ENCODE results near the gene UNG.

UNG gene

GRCh38 chr12:109058773-109059172 is 38.6 kb upstream of the UNG start:
- Histone ChIP-seq H3K4me1 (ENCODE audit: control insufficient read depth, insufficient read depth, low read length) (no peaks in the 10 kb centered on the region), H3K4me3 (ENCODE audit: low read depth, low read length) (no peak overlapping the region), H3K36me3 (ENCODE audit: control insufficient read depth, insufficient read depth, low read length) (0 out of 2 replicates have a peak, but pooled peaks cover 2% of the 10 kb centered on the region), H3K27ac (ENCODE audit: low read depth, low read length) (no peak overlapping the region), H3K9me3 (ENCODE audit: control insufficient read depth, insufficient read depth, low read length) (no peaks in the 10 kb centered on the region), H3K9ac (ENCODE audit: low read depth, low read length) (no peak overlapping the region), H3K27me3 (ENCODE audit: control insufficient read depth, insufficient read depth, low read length) (no peaks in the 10 kb centered on the region)

- no peak overlapping the region for H3K9ac ChIP-seq (ENCODE audit: low read depth, low read length)
- H3K4me3 ChIP-seq (ENCODE audit: low read depth, low read length): no peak overlapping the region
- H3K27me3 ChIP-seq (ENCODE audit: control insufficient read depth, insufficient read depth, low read length): no peaks in the 10 kb centered on the region
- no peaks in the 10 kb centered on the region for H3K36me3 ChIP-seq (ENCODE audit: control insufficient read depth, insufficient read depth, low read length)
- H3K4me1 ChIP-seq (ENCODE audit: control insufficient read depth, insufficient read depth, low read length): peaks cover 5% of the 10 kb centered on the region
- no peaks in the 10 kb centered on the region for H3K9me3 ChIP-seq (ENCODE audit: control insufficient read depth, insufficient read depth, low read length)
- no peak overlapping the region for H3K27ac ChIP-seq (ENCODE audit: low read depth, low read length)
Observed at GRCh38 chr12:109064143-109064542, 33.3 kb upstream of the UNG start.

GRCh38 chr12:109065154-109065852 is 32.1 kb upstream of the UNG start:
- H3K4me1 ChIP-seq (ENCODE audit: control insufficient read depth, insufficient read depth, low read length): peaks cover 12% of the 10 kb centered on the region
- no peak overlapping the region for H3K4me3 ChIP-seq (ENCODE audit: low read depth, low read length)
- H3K9me3 ChIP-seq (ENCODE audit: control insufficient read depth, insufficient read depth, low read length): no peaks in the 10 kb centered on the region
- H3K27ac ChIP-seq (ENCODE audit: low read depth, low read length): no peak overlapping the region
- no peaks in the 10 kb centered on the region for H3K27me3 ChIP-seq (ENCODE audit: control insufficient read depth, insufficient read depth, low read length)
- H3K36me3 ChIP-seq (ENCODE audit: control insufficient read depth, insufficient read depth, low read length): no peaks in the 10 kb centered on the region
- H3K9ac ChIP-seq (ENCODE audit: low read depth, low read length): no peak overlapping the region

- Histone ChIP-seq H3K27me3 (ENCODE audit: control insufficient read depth, insufficient read depth, low read length) (no peaks in the 10 kb centered on the region), H3K4me1 (ENCODE audit: control insufficient read depth, insufficient read depth, low read length) (peaks cover 12% of the 10 kb centered on the region), H3K9ac (ENCODE audit: low read depth, low read length) (no peak overlapping the region), H3K27ac (ENCODE audit: low read depth, low read length) (no peak overlapping the region), H3K9me3 (ENCODE audit: control insufficient read depth, insufficient read depth, low read length) (no peaks in the 10 kb centered on the region), H3K4me3 (ENCODE audit: low read depth, low read length) (no peak overlapping the region), H3K36me3 (ENCODE audit: control insufficient read depth, insufficient read depth, low read length) (no peaks in the 10 kb centered on the region)
Observed at GRCh38 chr12:109065853-109066193, 31.6 kb upstream of the UNG start.

- Histone ChIP-seq H3K27ac (ENCODE audit: low read depth, low read length) (peak overlapping the region; percentile 84), H3K9me3 (ENCODE audit: control insufficient read depth, insufficient read depth, low read length) (no peaks in the 10 kb centered on the region), H3K4me3 (ENCODE audit: low read depth, low read length) (no peak overlapping the region), H3K27me3 (ENCODE audit: control insufficient read depth, insufficient read depth, low read length) (no peaks in the 10 kb centered on the region), H3K36me3 (ENCODE audit: control insufficient read depth, insufficient read depth, low read length) (peaks cover 10% of the 10 kb centered on the region; the same call in 1 of the 2 replicates), H3K9ac (ENCODE audit: low read depth, low read length) (peak overlapping the region; percentile 22; the same call in 1 of the 2 replicates), H3K4me1 (ENCODE audit: control insufficient read depth, insufficient read depth, low read length) (peaks cover 12% of the 10 kb centered on the region)
Observed at GRCh38 chr12:109069307-109070271, 27.8 kb upstream of the UNG start.

- no peak overlapping the region for H3K9ac ChIP-seq (ENCODE audit: low read depth, low read length)
- peaks cover 11% of the 10 kb centered on the region for H3K36me3 ChIP-seq (ENCODE audit: control insufficient read depth, insufficient read depth, low read length)
- no peaks in the 10 kb centered on the region; the same call in 1 of the 2 replicates for H3K4me1 ChIP-seq (ENCODE audit: control insufficient read depth, insufficient read depth, low read length)
- no peak overlapping the region for H3K4me3 ChIP-seq (ENCODE audit: low read depth, low read length)
- no peak overlapping the region for H3K27ac ChIP-seq (ENCODE audit: low read depth, low read length)
- no peaks in the 10 kb centered on the region for H3K9me3 ChIP-seq (ENCODE audit: control insufficient read depth, insufficient read depth, low read length)
- no peaks in the 10 kb centered on the region for H3K27me3 ChIP-seq (ENCODE audit: control insufficient read depth, insufficient read depth, low read length)
Observed at GRCh38 chr12:109074866-109075265, 22.5 kb upstream of the UNG start.

- Histone ChIP-seq H3K27me3 (ENCODE audit: control insufficient read depth, insufficient read depth, low read length) (no peaks in the 10 kb centered on the region), H3K9ac (ENCODE audit: low read depth, low read length) (no peak overlapping the region), H3K27ac (ENCODE audit: low read depth, low read length) (no peak overlapping the region), H3K4me3 (ENCODE audit: low read depth, low read length) (no peak overlapping the region), H3K36me3 (ENCODE audit: control insufficient read depth, insufficient read depth, low read length) (peaks cover 29% of the 10 kb centered on the region), H3K4me1 (ENCODE audit: control insufficient read depth, insufficient read depth, low read length) (peaks cover 3% of the 10 kb centered on the region), H3K9me3 (ENCODE audit: control insufficient read depth, insufficient read depth, low read length) (no peaks in the 10 kb centered on the region)
Observed at GRCh38 chr12:109082751-109083150, 14.6 kb upstream of the UNG start.

- H3K9me3 ChIP-seq (ENCODE audit: control insufficient read depth, insufficient read depth, low read length): no peaks in the 10 kb centered on the region
- peaks cover 31% of the 10 kb centered on the region for H3K36me3 ChIP-seq (ENCODE audit: control insufficient read depth, insufficient read depth, low read length)
- no peak overlapping the region for H3K9ac ChIP-seq (ENCODE audit: low read depth, low read length)
- H3K4me1 ChIP-seq (ENCODE audit: control insufficient read depth, insufficient read depth, low read length): peaks cover 15% of the 10 kb centered on the region
- H3K27me3 ChIP-seq (ENCODE audit: control insufficient read depth, insufficient read depth, low read length): no peaks in the 10 kb centered on the region
- H3K27ac ChIP-seq (ENCODE audit: low read depth, low read length): no peak overlapping the region
- no peak overlapping the region for H3K4me3 ChIP-seq (ENCODE audit: low read depth, low read length)
Observed at GRCh38 chr12:109084425-109084824, 13.0 kb upstream of the UNG start.

- Histone ChIP-seq H3K27me3 (ENCODE audit: control insufficient read depth, insufficient read depth, low read length) (no peaks in the 10 kb centered on the region), H3K4me1 (ENCODE audit: control insufficient read depth, insufficient read depth, low read length) (peaks cover 15% of the 10 kb centered on the region), H3K36me3 (ENCODE audit: control insufficient read depth, insufficient read depth, low read length) (peaks cover 37% of the 10 kb centered on the region), H3K9ac (ENCODE audit: low read depth, low read length) (no peak overlapping the region), H3K4me3 (ENCODE audit: low read depth, low read length) (no peak overlapping the region), H3K27ac (ENCODE audit: low read depth, low read length) (no peak overlapping the region), H3K9me3 (ENCODE audit: control insufficient read depth, insufficient read depth, low read length) (no peaks in the 10 kb centered on the region)
Observed at GRCh38 chr12:109085590-109085989, 11.8 kb upstream of the UNG start.

GRCh38 chr12:109087250-109087649 is 10.1 kb upstream of the UNG start:
- Histone ChIP-seq H3K9me3 (ENCODE audit: control insufficient read depth, insufficient read depth, low read length) (no peaks in the 10 kb centered on the region), H3K27ac (ENCODE audit: low read depth, low read length) (peak overlapping the region; percentile 95), H3K27me3 (ENCODE audit: control insufficient read depth, insufficient read depth, low read length) (no peaks in the 10 kb centered on the region), H3K4me1 (ENCODE audit: control insufficient read depth, insufficient read depth, low read length) (peaks cover 15% of the 10 kb centered on the region), H3K9ac (ENCODE audit: low read depth, low read length) (no peak overlapping the region), H3K4me3 (ENCODE audit: low read depth, low read length) (no peak overlapping the region), H3K36me3 (ENCODE audit: control insufficient read depth, insufficient read depth, low read length) (peaks cover 36% of the 10 kb centered on the region)

GRCh38 chr12:109088818-109089217 is 8.6 kb upstream of the UNG start:
- 0 out of 2 replicates have a peak, but pooled peaks cover 5% of the 10 kb centered on the region for H3K27me3 ChIP-seq (ENCODE audit: control insufficient read depth, insufficient read depth, low read length)
- no peak overlapping the region for H3K9ac ChIP-seq (ENCODE audit: low read depth, low read length)
- peaks cover 20% of the 10 kb centered on the region for H3K4me1 ChIP-seq (ENCODE audit: control insufficient read depth, insufficient read depth, low read length)
- H3K4me3 ChIP-seq (ENCODE audit: low read depth, low read length): no peak overlapping the region
- peaks cover 28% of the 10 kb centered on the region for H3K36me3 ChIP-seq (ENCODE audit: control insufficient read depth, insufficient read depth, low read length)
- peak overlapping the region; percentile 95 for H3K27ac ChIP-seq (ENCODE audit: low read depth, low read length)
- H3K9me3 ChIP-seq (ENCODE audit: control insufficient read depth, insufficient read depth, low read length): no peaks in the 10 kb centered on the region

Data from HUES48 (cell line).